Dendritic cell treated with granulocyte-macrophage colony-stimulating factor and Interleukin-4, amounts not matched to agents 40 ng/mL and 50 ng/mL, for 4 days (primary cell): Measurements from ENCODE around the gene DGUOK.
"Not testable (repeated sequence)": the region's sequence is repeated elsewhere in the genome, so short reads cannot be mapped to it uniquely, and the experiment has no call there.

Experiments
- H3K27ac Mint-ChIP-seq: one replicate; pipeline ENCODE4 v1.8.0; 2022; ENCODE audit warnings: mild to moderate bottlenecking, mixed read lengths
- H3K27me3 Mint-ChIP-seq: one replicate; pipeline ENCODE4 v1.8.0; 2022; ENCODE audit warnings: mild to moderate bottlenecking, mixed read lengths
- H3K36me3 Mint-ChIP-seq: one replicate; pipeline ENCODE4 v1.8.0; 2022; ENCODE audit warnings: low read depth, mixed read lengths
- H3K4me1 Mint-ChIP-seq: one replicate; pipeline ENCODE4 v1.8.0; 2022; ENCODE audit warnings: low read depth, mixed read lengths
- H3K4me3 Mint-ChIP-seq: one replicate; pipeline ENCODE4 v1.8.0; 2022; ENCODE audit warnings: mild to moderate bottlenecking, moderate library complexity, mixed read lengths
- H3K9me3 Mint-ChIP-seq: one replicate; pipeline ENCODE4 v1.8.0; 2022; ENCODE audit warnings: mixed read lengths
- intact Hi-C: fragments of 100-400 bp; cut with micrococcal nuclease; formaldehyde crosslinking; loops from one replicate; pipeline ENCODE4 v1.15.0; 2022

Gene DGUOK

GRCh38 chr2:73894475-73894850, 32.2 kb upstream of the DGUOK start:
- H3K27me3 Mint-ChIP-seq, result peaks cover 12% of the 10 kb centered on the region
- no peaks in the 10 kb centered on the region for H3K9me3 Mint-ChIP-seq
- peaks cover 27% of the 10 kb centered on the region for H3K4me1 Mint-ChIP-seq
- H3K36me3 Mint-ChIP-seq, result no peaks in the 10 kb centered on the region
- no peak overlapping the region for H3K27ac Mint-ChIP-seq
- intact Hi-C loops, result no loop called here
- no peak overlapping the region for H3K4me3 Mint-ChIP-seq

GRCh38 chr2:73894877-73895276, 31.8 kb upstream of the DGUOK start:
- Mint-ChIP-seq H3K4me1 (peaks cover 27% of the 10 kb centered on the region), H3K27ac (no peak overlapping the region), H3K4me3 (no peak overlapping the region), H3K36me3 (no peaks in the 10 kb centered on the region), H3K9me3 (no peaks in the 10 kb centered on the region), H3K27me3 (peaks cover 12% of the 10 kb centered on the region)
- intact Hi-C loops, result no loop called here

- Mint-ChIP-seq H3K9me3 (no peaks in the 10 kb centered on the region), H3K4me1 (peaks cover 27% of the 10 kb centered on the region), H3K4me3 (no peak overlapping the region), H3K27ac (no peak overlapping the region), H3K27me3 (peaks cover 13% of the 10 kb centered on the region), H3K36me3 (no peaks in the 10 kb centered on the region)
- intact Hi-C loops, result no loop called here
Measured at GRCh38 chr2:73895473-73895872, 31.2 kb upstream of the DGUOK start.

GRCh38 chr2:73896362-73897239, 30.1 kb upstream of the DGUOK start:
- H3K4me3 Mint-ChIP-seq, result no peak overlapping the region
- intact Hi-C loops, result no loop called here
- peaks cover 27% of the 10 kb centered on the region for H3K4me1 Mint-ChIP-seq
- no peaks in the 10 kb centered on the region for H3K36me3 Mint-ChIP-seq
- peaks cover 11% of the 10 kb centered on the region for H3K27me3 Mint-ChIP-seq
- H3K9me3 Mint-ChIP-seq, result no peaks in the 10 kb centered on the region
- no peak overlapping the region for H3K27ac Mint-ChIP-seq

GRCh38 chr2:73897240-73897583, 29.5 kb upstream of the DGUOK start:
- peaks cover 27% of the 10 kb centered on the region for H3K4me1 Mint-ChIP-seq
- no peaks in the 10 kb centered on the region for H3K36me3 Mint-ChIP-seq
- H3K27ac Mint-ChIP-seq, result no peak overlapping the region
- H3K27me3 Mint-ChIP-seq, result peaks cover 11% of the 10 kb centered on the region
- H3K4me3 Mint-ChIP-seq, result no peak overlapping the region
- no peaks in the 10 kb centered on the region for H3K9me3 Mint-ChIP-seq
- intact Hi-C loops, result no loop called here

- H3K4me1 Mint-ChIP-seq, result peaks cover 27% of the 10 kb centered on the region
- no peaks in the 10 kb centered on the region for H3K36me3 Mint-ChIP-seq
- no peaks in the 10 kb centered on the region for H3K9me3 Mint-ChIP-seq
- intact Hi-C loops, result no loop called here
- peaks cover 14% of the 10 kb centered on the region for H3K27me3 Mint-ChIP-seq
- no peak overlapping the region for H3K4me3 Mint-ChIP-seq
- H3K27ac Mint-ChIP-seq, result no peak overlapping the region
Measured at GRCh38 chr2:73897934-73898333, 28.7 kb upstream of the DGUOK start.

GRCh38 chr2:73899801-73900336, 26.8 kb upstream of the DGUOK start:
- intact Hi-C loops, result no loop called here
- no peak overlapping the region for H3K4me3 Mint-ChIP-seq
- H3K36me3 Mint-ChIP-seq, result no peaks in the 10 kb centered on the region
- H3K9me3 Mint-ChIP-seq, result no peaks in the 10 kb centered on the region
- peaks cover 19% of the 10 kb centered on the region for H3K4me1 Mint-ChIP-seq
- no peak overlapping the region for H3K27ac Mint-ChIP-seq
- peaks cover 14% of the 10 kb centered on the region for H3K27me3 Mint-ChIP-seq

GRCh38 chr2:73901143-73901542, 25.5 kb upstream of the DGUOK start:
- no peaks in the 10 kb centered on the region for H3K9me3 Mint-ChIP-seq
- no peak overlapping the region for H3K4me3 Mint-ChIP-seq
- no peak overlapping the region for H3K27ac Mint-ChIP-seq
- intact Hi-C loops, result no loop called here
- peaks cover 18% of the 10 kb centered on the region for H3K4me1 Mint-ChIP-seq
- peaks cover 14% of the 10 kb centered on the region for H3K27me3 Mint-ChIP-seq
- no peaks in the 10 kb centered on the region for H3K36me3 Mint-ChIP-seq

- H3K9me3 Mint-ChIP-seq, result no peaks in the 10 kb centered on the region
- peaks cover 11% of the 10 kb centered on the region for H3K27me3 Mint-ChIP-seq
- no peaks in the 10 kb centered on the region for H3K36me3 Mint-ChIP-seq
- H3K27ac Mint-ChIP-seq, result no peak overlapping the region
- no peak overlapping the region for H3K4me3 Mint-ChIP-seq
- intact Hi-C loops, result no loop called here
- peaks cover 12% of the 10 kb centered on the region for H3K4me1 Mint-ChIP-seq
Measured at GRCh38 chr2:73902284-73902683, 24.4 kb upstream of the DGUOK start.

- Mint-ChIP-seq H3K27me3 (peaks cover 5% of the 10 kb centered on the region), H3K9me3 (no peaks in the 10 kb centered on the region), H3K4me3 (no peak overlapping the region), H3K36me3 (no peaks in the 10 kb centered on the region), H3K27ac (no peak overlapping the region), H3K4me1 (peaks cover 16% of the 10 kb centered on the region)
- intact Hi-C loops, result no loop called here
Measured at GRCh38 chr2:73903313-73903712, 23.4 kb upstream of the DGUOK start.

- H3K36me3 Mint-ChIP-seq, H3K4me3 Mint-ChIP-seq, H3K27ac Mint-ChIP-seq, H3K9me3 Mint-ChIP-seq, H3K27me3 Mint-ChIP-seq, intact Hi-C loops: not testable (repeated sequence)
- H3K4me1 Mint-ChIP-seq, result peaks cover 20% of the 10 kb centered on the region
Measured at GRCh38 chr2:73903949-73904613, 22.6 kb upstream of the DGUOK start.

- Mint-ChIP-seq H3K4me3 (no peak overlapping the region), H3K36me3 (no peaks in the 10 kb centered on the region), H3K4me1 (peaks cover 20% of the 10 kb centered on the region), H3K27me3 (peaks cover 5% of the 10 kb centered on the region), H3K9me3 (no peaks in the 10 kb centered on the region), H3K27ac (no peak overlapping the region)
- intact Hi-C loops, result no loop called here
Measured at GRCh38 chr2:73904952-73905351, 21.7 kb upstream of the DGUOK start.

- peak overlapping the region; percentile 86 for H3K27ac Mint-ChIP-seq
- no peaks in the 10 kb centered on the region for H3K36me3 Mint-ChIP-seq
- intact Hi-C loops, result no loop called here
Measured at GRCh38 chr2:73906847-73907505, 19.7 kb upstream of the DGUOK start.

GRCh38 chr2:73907840-73908452, 18.7 kb upstream of the DGUOK start:
- intact Hi-C loops, result no loop called here

More at GRCh38 chr2:73906847-73907505, 19.7 kb upstream of the DGUOK start:
- no peaks in the 10 kb centered on the region for H3K9me3 Mint-ChIP-seq
- no peak overlapping the region for H3K4me3 Mint-ChIP-seq
- peaks cover 20% of the 10 kb centered on the region for H3K4me1 Mint-ChIP-seq
- peaks cover 3% of the 10 kb centered on the region for H3K27me3 Mint-ChIP-seq

More at GRCh38 chr2:73907840-73908452, 18.7 kb upstream of the DGUOK start:
- Mint-ChIP-seq H3K4me1 (peaks cover 20% of the 10 kb centered on the region), H3K27ac (peak overlapping the region; percentile 86), H3K4me3 (no peak overlapping the region), H3K9me3 (no peaks in the 10 kb centered on the region), H3K27me3 (no peaks in the 10 kb centered on the region), H3K36me3 (no peaks in the 10 kb centered on the region)
